CMK (cell line): ENCODE data around the gene RSU1.

Source experiments
- DNase-seq: peaks from one replicate; pipeline ENCODE4 v3.0.0-alpha.2; 2010; ENCODE audit warnings: low read depth

RSU1 gene

GRCh38 chr10:16741540-16741939, 75.7 kb downstream of the RSU1 start:
- no peak for DNase-seq

GRCh38 chr10:16737420-16737819, 79.8 kb downstream of the RSU1 start:
- DNase-seq: no peak

GRCh38 chr10:16735671-16736070, 81.6 kb downstream of the RSU1 start:
- no peak for DNase-seq

- no peak for DNase-seq
Measured at GRCh38 chr10:16732376-16732775, 84.8 kb downstream of the RSU1 start.

GRCh38 chr10:16728266-16728665, 89.0 kb downstream of the RSU1 start:
- no peak for DNase-seq

GRCh38 chr10:16727666-16728065, 89.6 kb downstream of the RSU1 start:
- DNase-seq: no peak

GRCh38 chr10:16724509-16724908, 92.7 kb downstream of the RSU1 start:
- no peak for DNase-seq

- DNase-seq: no peak
Measured at GRCh38 chr10:16720812-16721211, 96.4 kb downstream of the RSU1 start.

- no peak for DNase-seq
Measured at GRCh38 chr10:16717622-16718395, 99.4 kb downstream of the RSU1 start.

- DNase-seq: no peak
Measured at GRCh38 chr10:16716051-16716450, 101.2 kb downstream of the RSU1 start.

GRCh38 chr10:16713290-16713689, 103.9 kb downstream of the RSU1 start:
- DNase-seq: no peak

- no peak for DNase-seq
Measured at GRCh38 chr10:16712883-16713282, 104.3 kb downstream of the RSU1 start.

GRCh38 chr10:16700331-16700730, 116.9 kb downstream of the RSU1 start:
- DNase-seq: no peak

GRCh38 chr10:16699435-16700057, 117.7 kb downstream of the RSU1 start:
- no peak for DNase-seq

GRCh38 chr10:16698461-16698860, 118.8 kb downstream of the RSU1 start:
- DNase-seq: no peak

GRCh38 chr10:16690417-16690816, 126.8 kb downstream of the RSU1 start:
- no peak for DNase-seq

- no peak for DNase-seq
Measured at GRCh38 chr10:16689696-16690095, 127.5 kb downstream of the RSU1 start.

- DNase-seq: no peak
Measured at GRCh38 chr10:16689227-16689626, 128.0 kb downstream of the RSU1 start.

GRCh38 chr10:16686054-16686902, 130.9 kb downstream of the RSU1 start:
- no peak for DNase-seq

- DNase-seq: no peak
Measured at GRCh38 chr10:16685551-16685950, 131.7 kb downstream of the RSU1 start.

GRCh38 chr10:16681521-16681920, 135.7 kb downstream of the RSU1 start:
- DNase-seq: no peak

- DNase-seq: no peak
Measured at GRCh38 chr10:16679511-16679910, 137.7 kb downstream of the RSU1 start.

- no peak for DNase-seq
Measured at GRCh38 chr10:16675334-16675733, 141.9 kb downstream of the RSU1 start.
